ENCODE data around the gene THADA.

The THADA gene

GRCh38 chr2:43507137-43507536, 88.7 kb downstream of the THADA start:
- no peak overlapping the region for H3K4me3 ChIP-seq (ENCODE audit: low read depth, low read length)
- H3K4me1 ChIP-seq (ENCODE audit: control insufficient read depth, insufficient read depth, low read length, unreplicated experiment) = peaks cover 3% of the 10 kb centered on the region
- H3K79me2 ChIP-seq (ENCODE audit: control insufficient read depth, insufficient read depth, low read length, unreplicated experiment) = no peaks in the 10 kb centered on the region
- no peak overlapping the region for H2AFZ ChIP-seq (ENCODE audit: low read length, unreplicated experiment)
- no peak overlapping the region for H3K27ac ChIP-seq (ENCODE audit: low read depth, low read length)
- 0 out of 2 replicates have a peak, but pooled peaks cover 7% of the 10 kb centered on the region for H3K36me3 ChIP-seq (ENCODE audit: insufficient read depth, low read length)
- H3K27me3 ChIP-seq (ENCODE audit: insufficient read depth, low read length) = no peaks in the 10 kb centered on the region

GRCh38 chr2:43495727-43496126, 100.1 kb downstream of the THADA start:
- Histone ChIP-seq H3K27ac (ENCODE audit: low read depth, low read length) (no peak overlapping the region), H3K79me2 (ENCODE audit: control insufficient read depth, insufficient read depth, low read length, unreplicated experiment) (no peaks in the 10 kb centered on the region), H3K4me3 (ENCODE audit: low read depth, low read length) (no peak overlapping the region), H3K36me3 (ENCODE audit: insufficient read depth, low read length) (no peaks in the 10 kb centered on the region), H3K4me1 (ENCODE audit: control insufficient read depth, insufficient read depth, low read length, unreplicated experiment) (peaks cover 20% of the 10 kb centered on the region), H3K27me3 (ENCODE audit: insufficient read depth, low read length) (no peaks in the 10 kb centered on the region), H2AFZ (ENCODE audit: low read length, unreplicated experiment) (no peak overlapping the region)

DNA sequence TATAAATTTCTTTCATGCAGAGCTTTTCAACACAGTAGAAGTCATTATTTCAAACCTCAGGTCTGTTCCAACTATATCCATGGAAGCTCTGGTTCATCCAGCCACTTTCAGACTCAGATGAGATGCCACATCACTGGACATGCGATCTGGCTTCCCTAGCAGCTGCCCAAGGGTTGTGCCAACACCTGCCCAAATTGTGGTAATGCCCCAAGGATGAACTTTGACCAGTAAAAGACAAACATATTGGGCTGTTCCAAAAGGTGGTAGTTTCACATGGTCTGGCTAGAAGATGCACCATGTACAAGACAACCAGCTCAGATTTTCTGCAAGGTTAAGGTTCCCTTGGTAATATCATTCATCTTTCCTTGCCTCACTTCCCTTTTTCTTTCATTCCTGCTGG, 101.9 kb downstream of the THADA start:
- Histone ChIP-seq H3K36me3 (ENCODE audit: insufficient read depth, low read length) (no peaks in the 10 kb centered on the region), H3K79me2 (ENCODE audit: control insufficient read depth, insufficient read depth, low read length, unreplicated experiment) (no peaks in the 10 kb centered on the region), H3K27ac (ENCODE audit: low read depth, low read length) (no peak overlapping the region), H2AFZ (ENCODE audit: low read length, unreplicated experiment) (no peak overlapping the region), H3K27me3 (ENCODE audit: insufficient read depth, low read length) (no peaks in the 10 kb centered on the region), H3K4me1 (ENCODE audit: control insufficient read depth, insufficient read depth, low read length, unreplicated experiment) (peaks cover 25% of the 10 kb centered on the region), H3K4me3 (ENCODE audit: low read depth, low read length) (no peak overlapping the region)

DNA sequence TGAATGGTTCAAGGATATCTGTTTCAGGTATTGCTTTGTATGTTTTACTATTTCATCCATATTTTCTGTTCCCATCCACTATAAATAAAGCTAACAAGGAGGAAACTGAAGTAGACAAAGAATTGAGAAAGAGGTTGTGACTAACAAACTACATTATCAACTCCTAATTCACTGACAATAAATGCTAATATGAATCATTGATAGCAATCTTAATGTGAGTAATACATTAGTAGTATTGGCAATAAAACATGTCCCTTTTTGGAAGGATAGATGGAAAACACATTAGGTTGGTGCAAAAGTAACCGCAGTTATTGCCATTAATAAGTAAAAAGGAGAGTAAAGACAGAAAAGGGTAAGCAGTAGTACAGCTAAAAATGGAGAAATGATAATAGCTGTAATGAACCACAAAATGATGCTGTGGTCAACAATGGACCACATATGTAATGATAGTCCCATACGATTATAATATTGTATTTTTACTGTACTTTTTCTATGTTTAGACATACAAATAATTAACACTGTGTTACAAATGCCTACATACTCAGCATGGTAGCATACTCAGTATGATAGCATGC, 104.7 kb downstream of the THADA start:
- Histone ChIP-seq H3K79me2 (ENCODE audit: control insufficient read depth, insufficient read depth, low read length, unreplicated experiment) (no peaks in the 10 kb centered on the region), H3K4me1 (ENCODE audit: control insufficient read depth, insufficient read depth, low read length, unreplicated experiment) (peaks cover 38% of the 10 kb centered on the region)

DNA sequence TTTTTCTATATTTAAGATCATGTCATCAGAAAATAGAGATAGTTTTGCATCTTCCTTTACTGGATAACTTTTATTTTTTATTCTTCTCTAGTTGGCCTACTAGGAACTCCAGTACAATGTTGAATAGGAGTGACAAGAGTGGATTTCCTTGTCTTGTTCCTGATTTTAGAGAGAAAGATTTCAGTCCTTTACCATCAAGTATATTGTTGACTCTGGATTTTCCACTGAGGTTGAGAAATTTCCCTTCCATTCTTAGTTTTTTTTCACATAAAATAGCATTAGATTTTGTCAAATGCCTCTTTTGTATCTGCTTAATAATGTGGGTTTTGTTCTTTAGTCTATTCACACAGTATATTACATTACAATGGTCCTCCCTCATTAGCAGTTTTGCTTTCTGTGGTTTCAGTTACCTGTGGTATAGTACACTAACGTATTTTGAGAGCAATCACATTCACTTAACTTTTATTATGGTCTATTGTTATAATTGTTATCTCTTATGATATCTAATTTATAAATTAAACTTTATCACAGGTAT, 105.5 kb downstream of the THADA start:
- Histone ChIP-seq H3K36me3 (ENCODE audit: insufficient read depth, low read length) (no peaks in the 10 kb centered on the region), H3K27ac (ENCODE audit: low read depth, low read length) (peak overlapping the region; percentile 53; the same call in 1 of the 2 replicates), H3K4me1 (ENCODE audit: control insufficient read depth, insufficient read depth, low read length, unreplicated experiment) (peaks cover 33% of the 10 kb centered on the region), H3K4me3 (ENCODE audit: low read depth, low read length) (no peak overlapping the region), H3K27me3 (ENCODE audit: insufficient read depth, low read length) (no peaks in the 10 kb centered on the region), H3K79me2 (ENCODE audit: control insufficient read depth, insufficient read depth, low read length, unreplicated experiment) (no peaks in the 10 kb centered on the region), H2AFZ (ENCODE audit: low read length, unreplicated experiment) (no peak overlapping the region)

More for the DNA sequence above, 104.7 kb downstream of the THADA start:
- Histone ChIP-seq H3K4me3 (ENCODE audit: low read depth, low read length) (no peak overlapping the region), H3K27me3 (ENCODE audit: insufficient read depth, low read length) (no peaks in the 10 kb centered on the region), H3K36me3 (ENCODE audit: insufficient read depth, low read length) (no peaks in the 10 kb centered on the region), H2AFZ (ENCODE audit: low read length, unreplicated experiment) (no peak overlapping the region), H3K27ac (ENCODE audit: low read depth, low read length) (peak overlapping the region; percentile 53)

DNA sequence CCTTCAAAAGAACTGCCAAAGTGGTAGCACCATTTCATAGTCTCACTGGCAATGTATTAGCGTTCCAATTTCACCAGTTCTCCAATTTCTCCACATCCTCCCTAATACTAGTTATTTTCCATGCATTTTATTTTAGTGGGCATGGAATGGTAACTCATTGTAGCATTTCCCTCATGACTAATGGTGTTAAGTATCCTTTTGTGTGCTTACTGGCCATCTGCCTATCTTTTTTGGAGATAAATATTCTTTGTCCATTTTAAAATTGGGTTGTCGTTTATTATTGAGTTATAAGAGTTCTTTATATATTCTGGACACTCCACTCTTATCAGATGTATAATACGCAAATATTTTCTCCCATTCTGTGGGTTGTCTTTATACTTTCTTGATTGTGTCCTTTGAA, 107.1 kb downstream of the THADA start:
- Histone ChIP-seq H3K4me3 (ENCODE audit: low read depth, low read length) (no peak overlapping the region), H2AFZ (ENCODE audit: low read length, unreplicated experiment) (no peak overlapping the region), H3K27ac (ENCODE audit: low read depth, low read length) (no peak overlapping the region), H3K36me3 (ENCODE audit: insufficient read depth, low read length) (no peaks in the 10 kb centered on the region), H3K79me2 (ENCODE audit: control insufficient read depth, insufficient read depth, low read length, unreplicated experiment) (no peaks in the 10 kb centered on the region), H3K4me1 (ENCODE audit: control insufficient read depth, insufficient read depth, low read length, unreplicated experiment) (peaks cover 38% of the 10 kb centered on the region), H3K27me3 (ENCODE audit: insufficient read depth, low read length) (no peaks in the 10 kb centered on the region)

DNA sequence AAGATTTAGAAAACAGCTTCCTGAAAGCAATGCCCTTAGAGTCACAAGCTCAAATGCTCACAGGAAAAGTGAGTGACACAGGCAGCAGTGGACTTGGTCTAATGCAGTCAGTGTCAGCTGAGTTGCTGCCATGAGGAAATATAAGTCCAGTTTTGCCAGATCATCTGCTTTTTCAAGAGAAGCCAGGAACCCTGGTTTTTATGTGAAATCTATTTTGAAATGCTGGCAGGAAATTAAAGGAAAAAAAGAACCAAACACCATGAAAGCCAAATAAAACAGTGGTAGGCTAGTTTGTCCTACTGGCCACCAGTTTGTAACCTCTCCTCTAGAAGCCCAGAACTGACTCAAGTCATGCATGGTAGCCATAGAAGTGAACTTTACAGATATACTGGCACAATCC, 109.2 kb downstream of the THADA start:
- no peaks in the 10 kb centered on the region for H3K79me2 ChIP-seq (ENCODE audit: control insufficient read depth, insufficient read depth, low read length, unreplicated experiment)
- H2AFZ ChIP-seq (ENCODE audit: low read length, unreplicated experiment) = no peak overlapping the region
- no peaks in the 10 kb centered on the region for H3K36me3 ChIP-seq (ENCODE audit: insufficient read depth, low read length)
- peak overlapping the region; percentile 68 for H3K27ac ChIP-seq (ENCODE audit: low read depth, low read length)
- peaks cover 49% of the 10 kb centered on the region for H3K4me1 ChIP-seq (ENCODE audit: control insufficient read depth, insufficient read depth, low read length, unreplicated experiment)
- no peaks in the 10 kb centered on the region for H3K27me3 ChIP-seq (ENCODE audit: insufficient read depth, low read length)
- H3K4me3 ChIP-seq (ENCODE audit: low read depth, low read length) = no peak overlapping the region

DNA sequence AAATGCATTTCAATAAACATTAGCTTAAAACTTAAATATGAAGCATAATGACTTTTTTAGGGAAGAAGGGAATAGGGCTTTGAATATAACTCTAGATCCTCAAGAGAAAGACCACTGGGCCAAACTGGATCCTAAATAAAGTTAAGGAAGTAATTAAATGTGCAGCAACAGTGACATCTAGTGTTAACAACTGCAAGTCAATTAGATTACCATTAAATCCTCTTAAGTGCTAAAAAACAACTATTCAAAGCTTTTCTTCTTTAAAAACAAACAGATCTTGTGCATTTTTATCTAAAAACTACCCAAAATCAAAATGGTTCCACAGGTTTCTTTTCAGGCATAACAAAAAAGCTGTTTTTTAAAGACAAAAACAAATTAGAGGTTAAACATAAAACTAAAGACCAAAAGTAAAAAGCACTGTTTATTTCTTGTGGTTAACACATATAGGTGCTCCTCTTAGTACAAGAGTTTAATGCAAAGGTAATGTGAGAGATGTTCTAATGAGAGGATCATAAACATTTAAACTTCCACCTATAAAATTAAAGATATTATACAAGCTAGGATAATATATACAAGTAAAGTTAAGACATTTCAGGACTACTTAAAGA, 111.4 kb downstream of the THADA start:
- H3K27ac ChIP-seq (ENCODE audit: low read depth, low read length) = peak overlapping the region; percentile 56
- H2AFZ ChIP-seq (ENCODE audit: low read length, unreplicated experiment) = no peak overlapping the region
- H3K27me3 ChIP-seq (ENCODE audit: insufficient read depth, low read length) = no peaks in the 10 kb centered on the region
- no peak overlapping the region for H3K4me3 ChIP-seq (ENCODE audit: low read depth, low read length)
- H3K79me2 ChIP-seq (ENCODE audit: control insufficient read depth, insufficient read depth, low read length, unreplicated experiment) = no peaks in the 10 kb centered on the region
- H3K4me1 ChIP-seq (ENCODE audit: control insufficient read depth, insufficient read depth, low read length, unreplicated experiment) = peaks cover 36% of the 10 kb centered on the region
- no peaks in the 10 kb centered on the region for H3K36me3 ChIP-seq (ENCODE audit: insufficient read depth, low read length)

DNA sequence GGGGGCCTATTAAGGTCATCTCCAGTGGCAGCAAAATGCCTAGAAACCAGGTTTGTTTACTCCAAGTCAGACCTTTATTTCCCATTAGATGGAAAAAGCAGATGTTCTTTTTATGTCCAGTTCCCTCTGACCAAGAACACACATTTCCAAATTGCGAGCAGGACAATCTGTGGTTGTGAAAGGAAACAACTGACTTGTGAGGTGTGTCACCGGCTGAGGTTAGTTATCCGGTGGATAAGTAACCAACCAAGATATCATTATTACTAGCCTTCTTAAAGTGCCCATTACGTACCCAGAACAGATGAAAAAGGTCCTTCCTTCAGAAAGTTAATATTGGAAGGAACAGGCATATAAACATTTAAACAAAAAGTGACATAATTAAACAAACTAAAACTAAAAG, 112.9 kb downstream of the THADA start:
- Histone ChIP-seq H2AFZ (ENCODE audit: low read length, unreplicated experiment) (no peak overlapping the region), H3K79me2 (ENCODE audit: control insufficient read depth, insufficient read depth, low read length, unreplicated experiment) (no peaks in the 10 kb centered on the region), H3K27me3 (ENCODE audit: insufficient read depth, low read length) (no peaks in the 10 kb centered on the region), H3K36me3 (ENCODE audit: insufficient read depth, low read length) (no peaks in the 10 kb centered on the region), H3K27ac (ENCODE audit: low read depth, low read length) (peak overlapping the region; percentile 65), H3K4me3 (ENCODE audit: low read depth, low read length) (no peak overlapping the region), H3K4me1 (ENCODE audit: control insufficient read depth, insufficient read depth, low read length, unreplicated experiment) (peaks cover 40% of the 10 kb centered on the region)

- H3K4me1 ChIP-seq (ENCODE audit: control insufficient read depth, insufficient read depth, low read length, unreplicated experiment) = peaks cover 38% of the 10 kb centered on the region
- H3K4me3 ChIP-seq (ENCODE audit: low read depth, low read length) = no peak overlapping the region
- H3K27me3 ChIP-seq (ENCODE audit: insufficient read depth, low read length) = no peaks in the 10 kb centered on the region
- H3K27ac ChIP-seq (ENCODE audit: low read depth, low read length) = peak overlapping the region; percentile 65; the same call in 1 of the 2 replicates
- no peak overlapping the region for H2AFZ ChIP-seq (ENCODE audit: low read length, unreplicated experiment)
- no peaks in the 10 kb centered on the region for H3K36me3 ChIP-seq (ENCODE audit: insufficient read depth, low read length)
- H3K79me2 ChIP-seq (ENCODE audit: control insufficient read depth, insufficient read depth, low read length, unreplicated experiment) = no peaks in the 10 kb centered on the region
These were observed 113.8 kb downstream of the THADA start for GRCh38 chr2:43481927-43482542.

DNA sequence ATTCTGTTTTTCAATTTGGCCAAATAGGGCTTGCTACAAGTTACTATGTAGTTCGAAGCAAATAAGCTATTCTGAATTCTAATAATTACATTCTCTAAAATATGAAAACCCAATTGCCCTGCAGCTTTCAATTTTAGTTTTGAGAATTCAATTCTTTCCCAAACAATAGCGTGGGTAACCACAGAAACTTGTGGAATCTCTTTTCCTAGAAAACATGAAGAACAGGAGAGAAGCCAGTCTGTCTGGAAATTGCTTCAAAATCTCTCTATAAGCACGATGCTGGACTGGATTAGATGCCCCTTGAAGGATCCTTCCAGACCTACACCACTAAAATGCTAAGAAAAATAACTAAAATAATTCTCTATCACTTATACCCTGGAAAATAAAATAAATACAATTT, 115.0 kb downstream of the THADA start:
- no peak overlapping the region for H2AFZ ChIP-seq (ENCODE audit: low read length, unreplicated experiment)
- H3K4me1 ChIP-seq (ENCODE audit: control insufficient read depth, insufficient read depth, low read length, unreplicated experiment) = peaks cover 26% of the 10 kb centered on the region
- H3K27me3 ChIP-seq (ENCODE audit: insufficient read depth, low read length) = no peaks in the 10 kb centered on the region
- H3K4me3 ChIP-seq (ENCODE audit: low read depth, low read length) = no peak overlapping the region
- no peak overlapping the region for H3K27ac ChIP-seq (ENCODE audit: low read depth, low read length)
- H3K36me3 ChIP-seq (ENCODE audit: insufficient read depth, low read length) = no peaks in the 10 kb centered on the region
- no peaks in the 10 kb centered on the region for H3K79me2 ChIP-seq (ENCODE audit: control insufficient read depth, insufficient read depth, low read length, unreplicated experiment)
